PC-3 (cell line): Measurements from ENCODE around the gene ESPNL. TPM values are rescaled to one million over a fixed set of nuclear protein-coding genes. Genes with fewer than 3 reads are reported as not detected.

Source experiments
- ATAC-seq: fragments of 200-7000 bp; cut with Tn5 transposase; 2 replicates; pipeline ENCODE4 v1.9.1; 2020; ENCODE audit warnings: mild to moderate bottlenecking, moderate library complexity
- BruUV-seq: library from RNA; stranded (reverse); fragments of 400-500 nt; replicated peaks from 2 replicates; lab custom pipeline; 2021; lab: Mats Ljungman, UMichigan
- CTCF ChIA-PET: fragments of 300-600 bp; sonication (Branson Sonifier 250); formaldehyde crosslinking; loops from one replicate; lab custom pipeline; 2022; ENCODE audit warnings: antibody characterized with exemption; lab: Charles Lee
- POLR2A ChIA-PET: fragments of 300-600 bp; sonication (Branson Sonifier 250); formaldehyde crosslinking; loops from one replicate; lab custom pipeline; 2022; ENCODE audit warnings: antibody characterized with exemption; ENCODE audit not compliant: unreplicated experiment; lab: Charles Lee
- DNase-seq: peaks from one replicate; pipeline ENCODE4 v3.0.0-alpha.2; 2015
- H2AFZ ChIP-seq: fragments of 300-600 bp; sonication (generic); 2 replicates; pipeline ENCODE4 v1.6.0; 2016; ENCODE audit warnings: antibody characterized with exemption, low read length
- H3F3A ChIP-seq: fragments of 300-600 bp; sonication (generic); one replicate; pipeline ENCODE4 v1.6.0; 2017; ENCODE audit warnings: antibody characterized with exemption, low read length, control low read depth, mild to moderate bottlenecking; ENCODE audit not compliant: unreplicated experiment
- H3K27ac ChIP-seq: fragments of 300-600 bp; sonication (generic); 2 replicates; pipeline ENCODE4 v1.5.1; 2016; ENCODE audit warnings: mild to moderate bottlenecking, low read length
- H3K27me3 ChIP-seq: fragments of 300-600 bp; sonication (generic); 2 replicates; pipeline ENCODE4 v1.6.1; 2016; ENCODE audit warnings: low read length, mixed read lengths
- H3K36me3 ChIP-seq: fragments of 300-600 bp; sonication (generic); 2 replicates; pipeline ENCODE4 v1.6.1; 2016; ENCODE audit warnings: low read depth, mixed run types, low read length, mixed read lengths
- H3K4me1 ChIP-seq: fragments of 300-600 bp; sonication (generic); 2 replicates; pipeline ENCODE4 v1.5.1; 2016; ENCODE audit warnings: low read length; ENCODE audit not compliant: insufficient read depth
- H3K4me2 ChIP-seq: fragments of 300-600 bp; sonication (generic); 2 replicates; pipeline ENCODE4 v1.6.0; 2016; ENCODE audit warnings: low read length
- H3K4me3 ChIP-seq: fragments of 300-600 bp; sonication (generic); 2 replicates; pipeline ENCODE4 v1.5.1; 2016; ENCODE audit warnings: mild to moderate bottlenecking, low read length, mixed read lengths
- H3K79me2 ChIP-seq: fragments of 300-600 bp; sonication (generic); 2 replicates; pipeline ENCODE4 v1.6.1; 2017; ENCODE audit warnings: low read length, mixed read lengths
- H3K9ac ChIP-seq: fragments of 300-600 bp; sonication (generic); 2 replicates; pipeline ENCODE4 v1.6.0; 2016; ENCODE audit warnings: mild to moderate bottlenecking, low read length
- H3K9me2 ChIP-seq: fragments of 300-600 bp; sonication (generic); replicated peaks from 2 replicates; pipeline ENCODE4 v1.6.1; 2016; ENCODE audit warnings: mixed run types, low read length, mixed read lengths
- H3K9me3 ChIP-seq: fragments of 300-600 bp; sonication (generic); 2 replicates; pipeline ENCODE4 v1.6.1; 2016; ENCODE audit warnings: low read length, mixed read lengths
- H4K20me1 ChIP-seq: fragments of 300-600 bp; sonication (generic); 2 replicates; pipeline ENCODE4 v1.6.1; 2016; ENCODE audit warnings: low read length, mixed read lengths
- CTCF ChIP-seq: fragments of 300-600 bp; sonication (generic); conservative IDR thresholded peaks from 2 replicates; pipeline ENCODE4 v1.5.1; 2017; ENCODE audit warnings: antibody characterized with exemption, low read depth, mild to moderate bottlenecking, low read length
- EZH2 ChIP-seq: fragments of 300-600 bp; sonication (generic); IDR thresholded peaks from one replicate; pipeline ENCODE4 v1.6.1; 2017; ENCODE audit warnings: antibody characterized with exemption, mild to moderate bottlenecking, low read length; ENCODE audit not compliant: unreplicated experiment
- EZH2phosphoT487 ChIP-seq: fragments of 300-600 bp; sonication (generic); IDR thresholded peaks from 2 replicates; pipeline ENCODE4 v1.6.1; 2018; ENCODE audit warnings: mild to moderate bottlenecking, antibody characterized with exemption, low read length, borderline replicate concordance
- intact Hi-C: fragments of 100-400 bp; cut with micrococcal nuclease; formaldehyde crosslinking; loops from 2 replicates; pipeline ENCODE4 v1.9.0; 2023
- total RNA-seq: library from RNA; depleted of rRNA; stranded (reverse); fragments of >200 nt; gene quantifications from 2 replicates; pipeline ENCODE4 v1.2.3, GENCODE V29; 2014

Gene ESPNL
- total RNA-seq, 1 experiment from 2014 or later: not detected

GRCh38 chr2:238101891-238102841 lies 2.0 kb downstream of the ESPNL start:
- no peaks in the 10 kb centered on the region for H4K20me1 ChIP-seq
- no peak overlapping the region for H2AFZ ChIP-seq
- intact Hi-C loops: no loop called here
- ChIA-PET POLR2A (no interaction called here), CTCF (no interaction called here)
- no peak overlapping the region for H3K4me2 ChIP-seq
- no peak overlapping the region for H3K4me3 ChIP-seq
- H3K27me3 ChIP-seq: no peaks in the 10 kb centered on the region
- no peaks in the 10 kb centered on the region for H3K9me3 ChIP-seq
- H3K9me2 ChIP-seq: no peaks in the 10 kb centered on the region
- no peak overlapping the region for H3K27ac ChIP-seq
- no peaks in the 10 kb centered on the region for H3F3A ChIP-seq
- H3K36me3 ChIP-seq: no peaks in the 10 kb centered on the region
- DNase-seq: no peak
- H3K79me2 ChIP-seq: no peaks in the 10 kb centered on the region
- BruUV-seq: no TSS peak
- ATAC-seq: no peak
- no peak overlapping the region for H3K9ac ChIP-seq
- peaks cover 11% of the 10 kb centered on the region for H3K4me1 ChIP-seq
- TF ChIP-seq EZH2phosphoT487: no peak
- no peak for TF ChIP-seq CTCF
- TF ChIP-seq EZH2: no peak

GRCh38 chr2:238102865-238103264 lies 2.7 kb downstream of the ESPNL start:
- Histone ChIP-seq H2AFZ (no peak overlapping the region), H3K9me2 (no peaks in the 10 kb centered on the region), H3K79me2 (no peaks in the 10 kb centered on the region), H3F3A (no peaks in the 10 kb centered on the region), H3K27me3 (no peaks in the 10 kb centered on the region), H4K20me1 (no peaks in the 10 kb centered on the region), H3K9me3 (no peaks in the 10 kb centered on the region), H3K4me3 (no peak overlapping the region), H3K9ac (no peak overlapping the region), H3K4me2 (no peak overlapping the region), H3K4me1 (peaks cover 11% of the 10 kb centered on the region), H3K36me3 (no peaks in the 10 kb centered on the region), H3K27ac (no peak overlapping the region)
- TF ChIP-seq CTCF (no peak), EZH2 (no peak), EZH2phosphoT487 (no peak)
- no peak for ATAC-seq
- CTCF ChIA-PET: no interaction called here
- DNase-seq: no peak
- intact Hi-C loops: no loop called here
- no TSS peak for BruUV-seq
- POLR2A ChIA-PET: no interaction called here
